Sciatic nerve (tissue), 2 donors: ENCODE measurements around the gene PTPN20. TPM values are rescaled to one million over a fixed set of nuclear protein-coding genes. Genes with fewer than 3 reads are reported as not detected.
"Not testable (repeated sequence)": the region's sequence is repeated elsewhere in the genome, so short reads cannot be mapped to it uniquely, and the experiment has no call there.

Source experiments
- ATAC-seq: fragments of 200-7000 bp; cut with Tn5 transposase; one replicate; pipeline ENCODE4 v1.9.1; 2020; ENCODE audit warnings: mild to moderate bottlenecking, moderate library complexity
- DNase-seq: peaks from one replicate; pipeline ENCODE4 v3.0.0-alpha.2; 2020; ENCODE audit warnings: low spot score
- intact Hi-C: fragments of 100-400 bp; cut with DNase I; formaldehyde crosslinking; loops from one replicate; pipeline ENCODE4 v1.14.2; 2022
- total RNA-seq: library from RNA; stranded (reverse); fragmentation: NEBNext Ultra II Directional; extraction: Animal tissue kit (Norgen Biotek cat#: 25700); gene quantifications from one replicate; pipeline ENCODE4 v1.2.1, GENCODE V29; 2021
- donor health status: DM: no; HTN: no; CAD: no.
- donor health status: DM: no; HTN: no; CAD: no.

PTPN20 gene
- total RNA-seq, 1 donor from 2014 or later: 5.3 TPM

DNA sequence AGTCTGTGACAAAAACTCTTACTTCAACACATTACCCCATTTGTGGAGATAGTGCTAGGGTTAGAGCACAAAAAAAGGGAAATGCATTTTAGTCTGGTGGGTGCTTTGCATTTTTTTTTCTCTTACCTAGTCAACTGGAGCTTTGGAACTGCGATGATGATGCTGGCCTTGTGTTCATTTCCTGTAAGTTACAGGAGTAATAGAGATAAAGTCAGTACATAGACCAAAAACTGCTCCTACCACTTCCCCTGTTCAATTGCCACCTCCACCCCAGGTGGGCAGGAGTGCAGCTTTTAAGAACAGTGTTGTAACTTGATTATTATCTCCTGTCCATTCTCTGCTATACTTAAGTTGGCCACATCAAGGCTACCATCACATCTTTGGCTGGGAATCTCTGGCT lies 29.9 kb downstream of the PTPN20 start:
- DNase-seq, ATAC-seq, intact Hi-C loops: not testable (repeated sequence)

GRCh38 chr10:46948687-46949518 lies 37.7 kb downstream of the PTPN20 start:
- ATAC-seq, DNase-seq, intact Hi-C loops: not testable (repeated sequence)

- intact Hi-C loops, DNase-seq, ATAC-seq: not testable (repeated sequence)
Measured at GRCh38 chr10:46952540-46952939, 41.3 kb downstream of the PTPN20 start.

DNA sequence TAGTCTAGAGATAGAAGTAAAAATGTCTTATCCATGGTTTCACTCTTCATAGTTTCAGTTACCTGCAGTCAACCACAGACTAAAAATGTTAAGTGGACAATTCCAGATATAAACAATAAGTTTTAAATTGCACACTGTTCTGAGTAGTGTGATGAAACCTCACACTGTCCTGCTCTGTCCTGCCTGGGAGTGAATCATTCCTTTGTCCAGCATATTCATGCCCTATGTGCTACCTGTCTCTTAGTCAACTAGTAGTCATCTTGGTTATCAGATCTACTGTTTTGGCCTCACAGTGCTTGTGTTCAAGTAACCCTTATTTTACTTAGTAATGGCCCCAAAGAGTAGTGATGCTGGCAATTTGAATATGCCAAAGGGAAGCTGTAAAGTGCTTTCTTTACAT lies 49.5 kb downstream of the PTPN20 start:
- intact Hi-C loops, ATAC-seq, DNase-seq: not testable (repeated sequence)

DNA sequence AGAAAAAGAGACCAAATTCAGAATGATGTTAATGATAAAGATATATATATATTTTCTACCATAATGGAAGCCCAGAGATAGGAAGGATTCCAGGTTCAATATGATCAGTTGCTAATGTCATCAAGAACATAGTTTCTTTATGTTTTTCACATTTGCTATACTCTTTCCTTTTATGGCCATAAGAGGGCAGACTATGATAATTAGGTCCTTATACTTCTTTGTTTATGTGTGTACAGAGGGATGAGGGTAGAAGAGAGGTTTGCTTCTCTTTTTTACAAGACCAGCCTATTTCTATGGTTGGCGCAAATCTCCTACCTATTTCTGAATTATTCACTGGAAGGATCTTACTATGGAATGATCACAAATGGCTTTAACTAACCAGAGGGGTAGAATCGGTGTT lies 52.1 kb downstream of the PTPN20 start:
- intact Hi-C loops, ATAC-seq, DNase-seq: not testable (repeated sequence)

- intact Hi-C loops, ATAC-seq: not testable (repeated sequence)
Measured at GRCh38 chr10:46967013-46967412, 55.8 kb downstream of the PTPN20 start.

DNA sequence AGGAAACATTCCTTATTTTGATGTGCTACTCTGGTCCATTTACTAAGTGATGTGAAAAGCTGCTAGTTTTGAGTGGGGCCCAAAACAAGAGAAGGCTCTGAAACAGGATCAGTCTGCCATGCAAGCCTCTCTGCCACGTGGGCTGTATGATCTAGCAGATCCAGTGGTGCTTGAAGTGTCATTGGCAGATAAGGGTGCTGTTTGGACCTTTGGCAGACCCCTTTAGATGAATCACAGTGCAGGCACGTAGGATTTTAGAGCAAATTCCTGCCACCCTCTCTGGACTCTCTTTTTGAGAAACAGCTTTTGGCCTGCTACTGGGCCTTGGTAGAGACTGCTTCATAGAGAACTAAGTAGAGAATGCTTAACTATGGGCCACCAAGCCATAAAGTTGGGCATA lies 69.0 kb downstream of the PTPN20 start:
- intact Hi-C loops, DNase-seq, ATAC-seq: not testable (repeated sequence)

More at GRCh38 chr10:46967013-46967412, 55.8 kb downstream of the PTPN20 start:
- not testable (repeated sequence) for DNase-seq

GRCh38 chr10:46987233-46987924 lies 76.2 kb downstream of the PTPN20 start:
- DNase-seq, intact Hi-C loops: not testable (repeated sequence)
- ATAC-seq: peak; percentile 95

GRCh38 chr10:46992803-46993561 lies 81.8 kb downstream of the PTPN20 start:
- DNase-seq (peak; percentile 67), ATAC-seq (peak; percentile 91)
- intact Hi-C loops: no loop called here

- no peak for ATAC-seq
- intact Hi-C loops: no loop called here
- no peak for DNase-seq
Measured at GRCh38 chr10:46995234-46995633, 84.0 kb downstream of the PTPN20 start.

DNA sequence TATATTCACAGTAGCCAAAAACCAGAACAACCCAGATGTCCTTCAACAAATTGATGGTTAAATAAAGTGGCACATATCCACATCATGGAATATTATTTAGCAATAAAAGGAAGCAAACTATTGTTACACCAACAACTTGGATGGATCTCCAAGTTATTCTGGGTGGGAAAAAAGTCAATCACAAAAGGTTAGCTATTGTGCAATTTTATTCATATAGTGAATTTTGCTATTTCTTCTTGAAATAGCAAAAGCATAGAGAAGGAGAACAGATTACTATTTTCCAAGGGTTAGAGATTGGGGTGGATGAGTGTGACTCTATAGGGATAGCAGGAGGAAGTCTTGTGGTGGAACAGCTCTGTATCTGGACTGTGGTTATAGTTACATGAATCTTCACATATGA lies 87.0 kb downstream of the PTPN20 start:
- ATAC-seq (no peak), DNase-seq (no peak)
- intact Hi-C loops: no loop called here

GRCh38 chr10:46998595-46998994 lies 87.4 kb downstream of the PTPN20 start:
- intact Hi-C loops: no loop called here
- DNase-seq: no peak
- ATAC-seq: no peak

- ATAC-seq (no peak), DNase-seq (no peak)
- intact Hi-C loops: no loop called here
Measured at GRCh38 chr10:46999217-46999616, 88.0 kb downstream of the PTPN20 start.

DNA sequence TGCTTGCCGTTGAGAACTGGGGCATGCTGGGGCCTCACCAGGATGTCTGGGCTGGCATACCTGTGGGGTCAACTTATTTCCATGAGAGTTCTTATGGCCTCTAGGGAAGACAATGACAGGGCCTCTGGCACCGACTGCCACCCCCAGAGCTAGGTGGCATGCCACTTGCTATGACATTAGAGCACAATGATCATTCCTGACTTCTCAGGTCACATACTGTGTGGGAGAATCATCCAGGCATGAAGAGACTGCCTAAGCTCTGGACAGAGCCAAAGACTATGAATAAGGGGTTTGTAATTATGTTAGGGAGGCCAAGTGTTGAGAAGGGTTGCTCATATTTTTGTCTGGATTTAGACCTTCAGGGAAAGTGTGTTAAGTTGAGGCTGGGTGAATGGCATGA lies 97.5 kb downstream of the PTPN20 start:
- no peak for DNase-seq
- ATAC-seq: no peak
- intact Hi-C loops: no loop called here

GRCh38 chr10:47009215-47009838 lies 98.1 kb downstream of the PTPN20 start:
- ATAC-seq: no peak
- intact Hi-C loops: no loop called here
- no peak for DNase-seq

GRCh38 chr10:47010036-47010435 lies 98.8 kb downstream of the PTPN20 start:
- no peak for DNase-seq
- intact Hi-C loops: no loop called here
- no peak for ATAC-seq

DNA sequence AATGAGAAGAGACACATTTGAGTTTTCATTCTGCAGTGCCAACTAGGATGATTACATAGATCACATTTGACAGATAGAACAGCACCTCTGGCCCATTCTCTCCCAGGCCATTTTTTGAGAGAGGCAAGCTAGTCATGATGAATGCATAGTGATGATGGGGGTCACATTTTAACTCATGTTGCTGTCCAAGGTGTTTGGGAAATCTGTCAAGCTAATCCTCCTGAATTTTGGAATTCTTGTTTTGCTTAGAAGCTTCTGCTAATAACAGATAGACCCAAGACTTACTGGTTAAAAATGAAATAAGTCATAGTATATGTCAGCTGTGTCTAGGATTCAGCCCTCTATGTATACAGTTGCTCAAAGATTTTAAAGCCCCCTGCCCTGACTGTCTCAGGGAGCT lies 101.0 kb downstream of the PTPN20 start:
- DNase-seq: no peak
- intact Hi-C loops: no loop called here
- no peak for ATAC-seq

GRCh38 chr10:47013507-47014154 lies 102.4 kb downstream of the PTPN20 start:
- intact Hi-C loops: no loop called here
- ATAC-seq: peak; percentile 94
- DNase-seq: no peak
